GM04503 (cell line): ENCODE results near the gene CALHM4.
A peak's percentile ranks its signal among the peaks of the same experiment; 100 is the strongest.

ENCODE experiments used
- DNase-seq: peaks from one replicate; pipeline ENCODE4 v3.0.0-alpha.2; 2012; ENCODE audit warnings: low read depth

CALHM4 gene

GRCh38 chr6:116542426-116542825 is 11.1 kb upstream of the CALHM4 start:
- no peak for DNase-seq

DNA sequence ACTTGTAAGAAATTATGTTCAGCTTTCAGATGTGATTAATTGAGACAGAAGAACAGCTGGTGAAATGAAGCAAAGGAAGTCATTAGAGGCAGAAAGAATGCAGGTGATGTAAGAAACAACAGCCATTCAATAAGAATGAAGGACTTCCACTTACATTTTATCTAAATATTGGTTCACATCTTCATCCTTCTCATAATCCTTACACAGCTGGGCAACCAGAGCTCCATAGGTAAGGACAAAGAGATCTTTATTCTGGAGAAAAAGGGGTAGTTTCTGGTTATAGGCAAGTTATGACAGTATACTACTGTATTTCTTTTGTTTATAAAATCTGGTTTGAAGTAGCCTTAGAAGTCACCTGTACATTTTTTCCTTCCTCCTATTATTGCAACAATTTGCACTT is 10.4 kb upstream of the CALHM4 start:
- no peak for DNase-seq

- no peak for DNase-seq
Measured at GRCh38 chr6:116545651-116546050, 7.9 kb upstream of the CALHM4 start, which contains the start of gene TRAPPC3L. Gene TRAPPC3L, minus strand, starts transcription at chr6:116545684. Its CDS starts 170 bp downstream, at chr6:116545514.

GRCh38 chr6:116547358-116547757 is 6.2 kb upstream of the CALHM4 start:
- DNase-seq: no peak

GRCh38 chr6:116550796-116551195 is 2.8 kb upstream of the CALHM4 start:
- no peak for DNase-seq

DNA sequence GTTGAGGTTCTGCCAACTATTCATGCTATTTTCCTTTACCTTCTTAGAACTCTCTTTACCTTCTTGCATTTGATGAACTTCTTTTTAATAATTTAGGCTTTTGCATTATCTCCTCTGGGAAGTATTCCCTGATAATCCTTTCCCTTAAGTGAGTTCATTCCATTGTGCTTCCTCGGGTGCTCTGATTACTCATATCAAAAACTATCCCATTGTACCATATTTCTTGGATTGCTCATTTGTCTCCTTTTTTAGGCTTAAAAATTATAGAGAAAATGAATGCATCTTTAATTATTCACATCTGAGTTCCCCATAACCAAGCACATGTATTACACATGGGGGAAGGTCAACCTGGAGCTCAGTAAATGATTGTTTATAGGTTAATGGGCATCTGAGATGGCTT is 2.5 kb downstream of the CALHM4 start:
- DNase-seq: peak; percentile 70

GRCh38 chr6:116556814-116557415 is 3.4 kb downstream of the CALHM4 start:
- no peak for DNase-seq

DNA sequence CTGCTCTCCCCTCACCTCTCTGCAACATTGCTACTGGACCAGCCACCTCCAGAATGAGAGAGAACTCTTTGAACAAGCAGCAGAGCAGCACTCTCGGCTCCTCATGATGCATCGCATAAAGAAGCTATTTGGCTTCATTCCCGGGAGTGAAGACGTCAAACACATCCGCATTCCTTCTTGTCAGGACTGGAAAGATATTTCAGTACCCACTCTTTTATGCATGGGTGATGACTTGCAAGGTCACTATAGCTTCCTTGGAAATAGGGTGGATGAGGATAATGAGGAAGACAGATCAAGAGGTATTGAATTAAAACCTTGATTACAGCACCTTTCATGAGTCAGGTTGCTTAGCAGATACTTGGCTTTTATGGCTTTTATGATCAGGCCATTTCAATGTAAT is 4.3 kb downstream of the CALHM4 start:
- peak; percentile 90 for DNase-seq

- DNase-seq: no peak
Measured at GRCh38 chr6:116560130-116560529, 6.6 kb downstream of the CALHM4 start.

DNA sequence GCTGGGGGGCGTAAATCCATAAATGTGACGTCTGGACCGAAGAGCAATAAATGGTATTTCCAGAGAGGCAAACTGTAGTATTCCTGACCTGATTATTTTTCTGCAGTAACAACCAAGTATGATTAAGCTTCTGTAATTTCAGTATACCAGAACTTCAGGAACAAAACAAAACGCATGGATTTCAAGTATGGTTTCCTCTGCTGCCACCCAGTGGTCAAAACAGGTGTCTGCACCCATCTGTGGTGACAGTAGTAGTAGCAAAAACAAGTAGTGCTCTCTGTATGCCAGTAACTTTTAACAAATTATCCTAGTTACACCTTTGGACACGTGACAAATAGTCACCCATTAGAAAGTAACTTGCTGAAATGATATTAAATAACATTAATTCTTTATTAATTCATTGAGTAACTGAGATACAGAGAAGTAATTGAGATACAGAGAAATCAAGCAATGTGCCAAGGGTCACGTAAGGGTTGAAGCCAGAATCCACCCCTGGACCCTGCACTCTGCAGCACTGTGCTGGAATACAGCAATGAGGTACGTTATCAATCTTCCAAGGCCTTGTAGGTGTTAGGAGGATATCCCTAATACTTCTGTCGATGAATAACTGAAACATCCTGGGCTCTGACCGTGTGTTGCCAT is 7.9 kb downstream of the CALHM4 start:
- DNase-seq: no peak

DNA sequence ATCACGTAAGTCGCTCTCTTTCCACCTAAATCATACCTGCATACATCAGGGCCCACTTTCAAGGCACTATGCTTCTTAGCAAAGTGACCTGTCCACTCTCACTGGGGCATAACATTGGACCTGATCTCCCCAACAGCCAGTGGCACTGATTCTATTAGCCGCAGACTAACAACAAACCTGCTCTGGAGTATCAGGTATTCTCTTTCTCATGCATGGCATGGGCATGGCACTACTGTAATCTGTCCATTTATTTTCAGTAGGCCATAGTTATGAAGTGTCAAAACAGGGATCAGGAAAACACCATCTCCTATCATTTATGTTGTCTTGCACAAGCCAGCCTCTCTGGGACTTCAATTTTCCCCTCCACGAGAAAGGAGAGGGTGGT is 8.5 kb downstream of the CALHM4 start:
- DNase-seq: no peak

DNA sequence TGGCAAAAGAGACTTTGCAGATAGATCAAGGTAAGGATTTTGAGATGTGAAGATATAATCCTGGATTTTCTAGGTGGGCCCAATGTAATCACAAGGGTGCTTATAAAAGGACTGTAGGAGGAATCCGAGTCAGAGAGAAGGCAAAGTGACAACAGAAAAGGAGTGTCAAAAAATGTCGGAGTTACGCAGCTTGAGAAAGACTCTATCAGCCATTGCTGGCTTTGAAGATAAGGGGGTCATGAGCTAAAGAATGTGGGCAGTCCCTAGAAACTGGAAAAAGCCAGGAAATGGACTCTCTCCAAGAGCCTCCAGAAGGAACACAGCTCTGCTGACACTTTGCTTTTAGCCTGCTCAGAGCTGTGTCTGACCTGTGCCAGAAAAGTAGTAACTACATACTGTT is 9.1 kb downstream of the CALHM4 start:
- no peak for DNase-seq

DNA sequence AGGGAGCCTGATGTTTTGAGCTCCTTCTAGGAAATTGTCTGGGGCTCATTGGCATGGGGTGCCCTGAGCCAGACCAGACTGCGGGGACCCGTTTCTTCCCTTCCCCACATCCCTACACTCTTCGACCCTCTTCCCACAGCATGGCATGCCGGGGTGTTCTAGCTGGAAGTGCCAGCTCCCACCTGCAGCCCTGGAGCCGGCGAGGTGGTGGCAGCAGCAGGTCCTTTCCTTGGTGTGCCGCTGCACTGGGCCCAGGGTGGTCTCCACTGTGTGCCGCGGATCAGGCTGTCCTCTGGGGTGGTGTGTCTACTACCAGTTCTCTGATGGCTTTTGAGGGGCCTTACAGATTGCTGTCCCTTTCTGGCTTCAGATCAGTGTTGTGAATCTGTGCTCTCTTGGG is 10.3 kb downstream of the CALHM4 start:
- no peak for DNase-seq

DNA sequence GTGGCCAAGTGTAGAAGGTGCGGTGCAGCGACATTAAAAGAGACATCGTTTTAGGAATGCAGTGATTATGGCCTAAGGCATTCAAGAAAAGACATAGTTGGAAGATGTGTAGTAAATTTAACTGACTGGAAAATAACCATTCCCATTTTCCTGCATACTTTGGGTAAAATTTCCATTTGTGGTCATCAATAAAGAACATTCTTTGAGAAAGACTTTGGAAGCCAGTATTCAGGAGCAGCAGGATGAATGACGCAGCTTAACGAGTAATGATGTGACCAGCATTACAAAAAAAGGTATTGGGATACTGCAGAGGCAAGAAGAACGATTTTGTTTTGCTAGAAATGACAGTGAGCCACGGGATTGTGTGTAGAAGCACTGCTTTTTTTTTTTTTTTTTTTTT is 10.8 kb downstream of the CALHM4 start:
- no peak for DNase-seq

DNA sequence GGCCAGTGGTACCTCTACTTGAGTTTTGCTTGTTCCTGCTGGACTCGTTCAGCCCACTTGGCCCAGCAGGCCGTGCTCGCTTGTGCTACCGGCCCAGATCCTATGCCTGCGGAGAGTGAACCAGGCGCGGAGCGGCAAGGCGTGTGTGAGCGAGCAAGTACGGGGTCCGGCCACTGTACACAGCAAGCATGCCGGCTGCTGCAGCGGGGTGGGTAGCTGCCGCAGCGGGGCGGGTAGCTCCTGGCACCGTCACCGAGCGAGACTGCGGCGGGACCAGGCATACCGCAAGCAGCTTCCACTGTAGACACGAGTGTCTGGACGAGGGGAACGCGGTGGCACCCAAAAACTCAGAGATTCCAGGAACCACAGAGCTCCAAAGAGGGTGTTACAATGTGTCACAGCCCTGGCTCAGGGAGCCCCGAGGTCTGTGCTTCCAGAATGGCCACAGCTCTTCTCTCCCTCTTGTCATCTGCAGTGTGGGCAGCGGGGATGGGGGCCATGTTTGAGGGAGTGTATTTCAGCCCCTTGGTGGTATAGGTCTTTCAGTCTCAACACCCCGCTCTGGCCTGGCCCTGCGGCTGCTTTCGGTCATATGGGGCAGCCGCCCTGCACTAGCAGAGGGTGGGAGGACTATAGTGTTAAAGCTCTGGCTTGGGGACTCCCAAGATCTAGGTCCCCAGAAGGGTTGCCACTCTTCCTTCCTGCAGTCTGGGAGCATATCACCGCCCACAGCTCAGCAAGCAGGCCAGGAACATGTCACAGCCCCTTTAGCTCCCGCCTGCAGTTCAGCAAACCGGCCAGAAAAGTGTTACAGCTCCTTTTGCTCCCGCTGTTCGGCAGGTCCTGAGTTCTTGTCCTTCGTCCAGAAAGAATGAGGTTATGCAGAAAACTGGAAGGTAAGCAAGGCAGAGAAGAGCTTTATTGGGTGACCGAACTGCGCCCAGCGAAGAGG is 11.6 kb downstream of the CALHM4 start:
- DNase-seq: no peak

GRCh38 chr6:116568111-116568510 is 14.6 kb downstream of the CALHM4 start:
- DNase-seq: no peak

GRCh38 chr6:116568821-116569755 is 15.5 kb downstream of the CALHM4 start:
- DNase-seq: no peak

- peak; percentile 96 for DNase-seq
Measured at GRCh38 chr6:116570856-116571682, 17.5 kb downstream of the CALHM4 start, which contains the start of gene RWDD1. Gene RWDD1, plus strand, starts transcription at chr6:116571504. Its CDS starts 79 bp downstream, at chr6:116571583.

DNA sequence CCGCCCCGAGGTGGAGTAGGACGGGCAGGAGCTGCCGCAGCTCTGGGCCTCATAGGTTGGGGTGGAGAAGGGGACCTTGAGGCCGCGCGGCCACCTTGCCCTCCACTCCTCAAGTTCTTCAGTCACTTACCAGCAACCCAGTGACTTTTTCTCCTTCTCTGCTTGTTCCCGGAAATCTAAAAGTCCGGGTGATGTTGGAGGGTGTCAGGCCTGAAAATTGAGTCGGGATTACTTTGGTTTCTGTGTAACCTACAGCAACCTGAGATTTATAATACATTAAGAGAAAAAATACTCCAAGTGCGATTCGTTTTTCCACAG is 18.1 kb downstream of the CALHM4 start:
- no peak for DNase-seq

GRCh38 chr6:116572162-116572561 is 18.6 kb downstream of the CALHM4 start:
- DNase-seq: no peak

- DNase-seq: no peak
Measured at GRCh38 chr6:116575227-116575626, 21.7 kb downstream of the CALHM4 start.
